ENCODE results near the gene ACTC1. TPM values are rescaled to one million over a fixed set of nuclear protein-coding genes. Genes with fewer than 3 reads are reported as not detected.

ACTC1 gene
- total RNA-seq = not detected

GRCh38 chr15:34795267-34796081 is at the start of gene ACTC1:
ACTC1 (minus strand) TSS chr15:34795549; CDS start chr15:34794808, 741 bp downstream.

GRCh38 chr15:34754674-34755418 is 40.5 kb downstream of the ACTC1 start, which contains the start of gene GJD2:
GJD2 (minus strand) TSS chr15:34754998; CDS start chr15:34754488, 510 bp downstream.

Other genes with a start within 250 kb of the ACTC1 start
- gene GOLGA8B, start 211.9 kb downstream of the ACTC1 start, total RNA-seq = 10 to 100 TPM; 11.3 to 13.8 TPM
- not detected for gene GJD2, start 40.6 kb downstream of the ACTC1 start, total RNA-seq
- gene AQR, start 174.2 kb upstream of the ACTC1 start, total RNA-seq = 10 to 100 TPM; 15.1 to 23.0 TPM
- gene ZNF770, start 192.7 kb upstream of the ACTC1 start, total RNA-seq = 10 to 100 TPM; 18.2 to 21.3 TPM